ENCODE measurements around the gene CENPB. TPM values are rescaled to one million over a fixed set of nuclear protein-coding genes. Genes with fewer than 3 reads are reported as not detected.

The CENPB gene
- total RNA-seq, 1 experiment from 2014 or later = 205 TPM

- no peak for DNase-seq (ENCODE audit: low spot score)
Measured at GRCh38 chr20:3751305-3751674, 35.2 kb downstream of the CENPB start.

GRCh38 chr20:3749689-3750531 is 36.6 kb downstream of the CENPB start:
- no peak for DNase-seq (ENCODE audit: low spot score)

GRCh38 chr20:3749087-3749688 is 37.4 kb downstream of the CENPB start:
- DNase-seq (ENCODE audit: low spot score) = no peak

GRCh38 chr20:3748073-3748472 is 38.5 kb downstream of the CENPB start:
- DNase-seq (ENCODE audit: low spot score) = no peak

GRCh38 chr20:3747471-3747870 is 39.1 kb downstream of the CENPB start:
- no peak for DNase-seq (ENCODE audit: low spot score)

- no peak for DNase-seq (ENCODE audit: low spot score)
Measured at GRCh38 chr20:3745686-3746173, 40.8 kb downstream of the CENPB start.

- peak; percentile 76 for DNase-seq (ENCODE audit: low spot score)
Measured at GRCh38 chr20:3744806-3745685, 41.5 kb downstream of the CENPB start.

- no peak for DNase-seq (ENCODE audit: low spot score)
Measured at GRCh38 chr20:3744037-3744436, 42.5 kb downstream of the CENPB start.

- DNase-seq (ENCODE audit: low spot score) = no peak
Measured at GRCh38 chr20:3743251-3743650, 43.3 kb downstream of the CENPB start.

- no peak for DNase-seq (ENCODE audit: low spot score)
Measured at GRCh38 chr20:3741836-3742458, 44.6 kb downstream of the CENPB start.

GRCh38 chr20:3740615-3741301 is 45.8 kb downstream of the CENPB start:
- no peak for DNase-seq (ENCODE audit: low spot score)

- DNase-seq (ENCODE audit: low spot score) = no peak
Measured at GRCh38 chr20:3739926-3740451, 46.6 kb downstream of the CENPB start.

- no peak for DNase-seq (ENCODE audit: low spot score)
Measured at GRCh38 chr20:3739054-3739925, 47.2 kb downstream of the CENPB start.

- no peak for DNase-seq (ENCODE audit: low spot score)
Measured at GRCh38 chr20:3738111-3739053, 48.2 kb downstream of the CENPB start.

- no peak for DNase-seq (ENCODE audit: low spot score)
Measured at GRCh38 chr20:3735768-3736167, 50.8 kb downstream of the CENPB start.

GRCh38 chr20:3734111-3734843 is 52.3 kb downstream of the CENPB start:
- no peak for DNase-seq (ENCODE audit: low spot score)
